H1 (cell line): ENCODE measurements around the gene BCL3. TPM values are rescaled to one million over a fixed set of nuclear protein-coding genes. Genes with fewer than 3 reads are reported as not detected.

Source experiments
- polyA plus RNA-seq, 7 experiments: library from polyadenylated mRNA; depleted of rRNA in 3 of 7; stranded (reverse) in 5 of 7; unstranded in 2 of 7; fragments of >200 nt in 5 of 7; fragments of 200-250 nt in 2 of 7; gene quantifications; 1 replicate in 5 of 7; 2 replicates in 1 of 7; 4 replicates in 1 of 7; pipeline versions ENCODE4 v1.2.1 to v1.2.3, GENCODE V29; 2011 to 2013; ENCODE audit warnings: missing spikeins in 2 of 7, mixed read lengths in 2 of 7
- total RNA-seq: library from RNA; stranded (reverse); fragmentation: NEBNext Ultra II Directional; extraction: Animal tissue kit (Norgen Biotek cat#: 25700); gene quantifications from 2 replicates; pipeline ENCODE4 v1.2.1, GENCODE V29; 2021
- TF ChIP-seq, protein P1 (sequence below): fragments of 300-600 bp; sonication (generic); IDR thresholded peaks from 2 replicates; pipeline ENCODE4 v1.7.1; 2012; ENCODE audit warnings: low read length, moderate library complexity, mild to moderate bottlenecking, inconsistent platforms; ENCODE audit not compliant: insufficient replicate concordance

The BCL3 gene
- total and polyA plus RNA-seq, 2 of the 8 experiments (the other 6 are each of a cell fraction or from before 2014, with no cell fraction given), result 0.88 to 2.4 TPM

DNA sequence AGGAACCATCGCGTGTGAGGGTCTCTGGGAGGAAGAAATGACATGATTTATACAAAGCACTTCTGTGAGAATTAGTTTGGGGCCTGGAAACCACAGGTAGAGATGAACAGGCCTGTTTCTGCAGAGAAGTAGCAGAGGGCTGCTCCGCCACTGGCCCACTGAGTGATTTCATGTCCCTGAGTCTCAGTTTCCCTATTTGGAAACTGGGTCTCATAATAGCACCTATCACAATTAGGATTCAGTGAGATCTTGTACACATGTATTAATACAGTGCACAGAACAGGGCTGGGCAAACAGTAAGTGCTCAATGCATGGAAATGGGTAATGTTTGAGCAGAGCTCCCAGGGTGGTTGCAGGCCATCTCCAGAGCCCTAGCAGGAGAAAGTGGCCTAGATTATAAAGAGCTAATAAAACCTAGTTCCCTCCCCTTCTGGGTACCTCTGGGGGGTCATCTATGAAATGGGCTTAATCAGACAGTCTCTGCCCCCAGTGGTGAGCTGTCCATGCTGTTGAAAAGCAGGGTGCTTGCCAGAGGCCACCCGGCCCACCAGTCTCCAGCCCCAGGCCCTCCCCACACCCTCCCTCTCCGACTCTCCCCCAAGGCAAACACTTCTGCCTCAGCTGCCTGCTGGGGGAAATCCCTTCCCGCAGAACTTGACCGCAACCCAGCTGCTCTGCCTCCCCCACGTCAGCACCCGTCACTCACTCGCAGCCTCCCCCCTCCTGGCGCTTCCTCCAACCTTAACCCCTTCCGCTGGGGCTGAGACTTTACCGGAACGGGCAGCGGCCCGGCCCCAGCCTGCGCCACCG is 4.5 kb downstream of the BCL3 start (continued):
- TF ChIP-seq, protein P1, sequence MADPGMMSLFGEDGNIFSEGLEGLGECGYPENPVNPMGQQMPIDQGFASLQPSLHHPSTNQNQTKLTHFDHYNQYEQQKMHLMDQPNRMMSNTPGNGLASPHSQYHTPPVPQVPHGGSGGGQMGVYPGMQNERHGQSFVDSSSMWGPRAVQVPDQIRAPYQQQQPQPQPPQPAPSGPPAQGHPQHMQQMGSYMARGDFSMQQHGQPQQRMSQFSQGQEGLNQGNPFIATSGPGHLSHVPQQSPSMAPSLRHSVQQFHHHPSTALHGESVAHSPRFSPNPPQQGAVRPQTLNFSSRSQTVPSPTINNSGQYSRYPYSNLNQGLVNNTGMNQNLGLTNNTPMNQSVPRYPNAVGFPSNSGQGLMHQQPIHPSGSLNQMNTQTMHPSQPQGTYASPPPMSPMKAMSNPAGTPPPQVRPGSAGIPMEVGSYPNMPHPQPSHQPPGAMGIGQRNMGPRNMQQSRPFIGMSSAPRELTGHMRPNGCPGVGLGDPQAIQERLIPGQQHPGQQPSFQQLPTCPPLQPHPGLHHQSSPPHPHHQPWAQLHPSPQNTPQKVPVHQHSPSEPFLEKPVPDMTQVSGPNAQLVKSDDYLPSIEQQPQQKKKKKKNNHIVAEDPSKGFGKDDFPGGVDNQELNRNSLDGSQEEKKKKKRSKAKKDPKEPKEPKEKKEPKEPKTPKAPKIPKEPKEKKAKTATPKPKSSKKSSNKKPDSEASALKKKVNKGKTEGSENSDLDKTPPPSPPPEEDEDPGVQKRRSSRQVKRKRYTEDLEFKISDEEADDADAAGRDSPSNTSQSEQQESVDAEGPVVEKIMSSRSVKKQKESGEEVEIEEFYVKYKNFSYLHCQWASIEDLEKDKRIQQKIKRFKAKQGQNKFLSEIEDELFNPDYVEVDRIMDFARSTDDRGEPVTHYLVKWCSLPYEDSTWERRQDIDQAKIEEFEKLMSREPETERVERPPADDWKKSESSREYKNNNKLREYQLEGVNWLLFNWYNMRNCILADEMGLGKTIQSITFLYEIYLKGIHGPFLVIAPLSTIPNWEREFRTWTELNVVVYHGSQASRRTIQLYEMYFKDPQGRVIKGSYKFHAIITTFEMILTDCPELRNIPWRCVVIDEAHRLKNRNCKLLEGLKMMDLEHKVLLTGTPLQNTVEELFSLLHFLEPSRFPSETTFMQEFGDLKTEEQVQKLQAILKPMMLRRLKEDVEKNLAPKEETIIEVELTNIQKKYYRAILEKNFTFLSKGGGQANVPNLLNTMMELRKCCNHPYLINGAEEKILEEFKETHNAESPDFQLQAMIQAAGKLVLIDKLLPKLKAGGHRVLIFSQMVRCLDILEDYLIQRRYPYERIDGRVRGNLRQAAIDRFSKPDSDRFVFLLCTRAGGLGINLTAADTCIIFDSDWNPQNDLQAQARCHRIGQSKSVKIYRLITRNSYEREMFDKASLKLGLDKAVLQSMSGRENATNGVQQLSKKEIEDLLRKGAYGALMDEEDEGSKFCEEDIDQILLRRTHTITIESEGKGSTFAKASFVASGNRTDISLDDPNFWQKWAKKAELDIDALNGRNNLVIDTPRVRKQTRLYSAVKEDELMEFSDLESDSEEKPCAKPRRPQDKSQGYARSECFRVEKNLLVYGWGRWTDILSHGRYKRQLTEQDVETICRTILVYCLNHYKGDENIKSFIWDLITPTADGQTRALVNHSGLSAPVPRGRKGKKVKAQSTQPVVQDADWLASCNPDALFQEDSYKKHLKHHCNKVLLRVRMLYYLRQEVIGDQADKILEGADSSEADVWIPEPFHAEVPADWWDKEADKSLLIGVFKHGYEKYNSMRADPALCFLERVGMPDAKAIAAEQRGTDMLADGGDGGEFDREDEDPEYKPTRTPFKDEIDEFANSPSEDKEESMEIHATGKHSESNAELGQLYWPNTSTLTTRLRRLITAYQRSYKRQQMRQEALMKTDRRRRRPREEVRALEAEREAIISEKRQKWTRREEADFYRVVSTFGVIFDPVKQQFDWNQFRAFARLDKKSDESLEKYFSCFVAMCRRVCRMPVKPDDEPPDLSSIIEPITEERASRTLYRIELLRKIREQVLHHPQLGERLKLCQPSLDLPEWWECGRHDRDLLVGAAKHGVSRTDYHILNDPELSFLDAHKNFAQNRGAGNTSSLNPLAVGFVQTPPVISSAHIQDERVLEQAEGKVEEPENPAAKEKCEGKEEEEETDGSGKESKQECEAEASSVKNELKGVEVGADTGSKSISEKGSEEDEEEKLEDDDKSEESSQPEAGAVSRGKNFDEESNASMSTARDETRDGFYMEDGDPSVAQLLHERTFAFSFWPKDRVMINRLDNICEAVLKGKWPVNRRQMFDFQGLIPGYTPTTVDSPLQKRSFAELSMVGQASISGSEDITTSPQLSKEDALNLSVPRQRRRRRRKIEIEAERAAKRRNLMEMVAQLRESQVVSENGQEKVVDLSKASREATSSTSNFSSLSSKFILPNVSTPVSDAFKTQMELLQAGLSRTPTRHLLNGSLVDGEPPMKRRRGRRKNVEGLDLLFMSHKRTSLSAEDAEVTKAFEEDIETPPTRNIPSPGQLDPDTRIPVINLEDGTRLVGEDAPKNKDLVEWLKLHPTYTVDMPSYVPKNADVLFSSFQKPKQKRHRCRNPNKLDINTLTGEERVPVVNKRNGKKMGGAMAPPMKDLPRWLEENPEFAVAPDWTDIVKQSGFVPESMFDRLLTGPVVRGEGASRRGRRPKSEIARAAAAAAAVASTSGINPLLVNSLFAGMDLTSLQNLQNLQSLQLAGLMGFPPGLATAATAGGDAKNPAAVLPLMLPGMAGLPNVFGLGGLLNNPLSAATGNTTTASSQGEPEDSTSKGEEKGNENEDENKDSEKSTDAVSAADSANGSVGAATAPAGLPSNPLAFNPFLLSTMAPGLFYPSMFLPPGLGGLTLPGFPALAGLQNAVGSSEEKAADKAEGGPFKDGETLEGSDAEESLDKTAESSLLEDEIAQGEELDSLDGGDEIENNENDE, result no peak
